HepG2 (cell line): ENCODE data around the gene ECEL1. TPM values are rescaled to one million over a fixed set of nuclear protein-coding genes. Genes with fewer than 3 reads are reported as not detected.

Experiments
- ATAC-seq: fragments of 200-7000 bp; cut with Tn5 transposase; 3 replicates; pipeline ENCODE4 v1.9.1; 2020; ENCODE audit warnings: mild to moderate bottlenecking, moderate library complexity
- BruUV-seq: library from RNA; stranded (reverse); fragments of 400-500 nt; replicated peaks from 2 replicates; lab custom pipeline; 2021; lab: Mats Ljungman, UMichigan
- CTCF ChIA-PET: fragments of 300-600 bp; formaldehyde crosslinking; extraction: SDS; loops from one replicate; lab custom pipeline; 2021; ENCODE audit warnings: low total read pairs, inconsistent platforms, low intra/inter-chr PET ratio; lab: Yijun Ruan, JAX
- POLR2A ChIA-PET: fragments of 350-600 bp; sonication (Branson Sonifier 250); formaldehyde crosslinking; loops from one replicate; lab custom pipeline; 2020; ENCODE audit warnings: antibody characterized with exemption, inconsistent platforms; lab: Yijun Ruan, JAX
- DNase-seq: peaks from one replicate; pipeline ENCODE4 v3.0.0-alpha.2; 2015; ENCODE audit warnings: low spot score
- FAIRE-seq: peaks from 3 replicates; lab custom pipeline; 2011; peaks lifted over from hg19 to GRCh38; lab: Jason Lieb, UNC
- H2AFZ ChIP-seq: one replicate; pipeline ENCODE4 v1.6.1; 2011; ENCODE audit warnings: low read length, inconsistent platforms
- H3K27ac ChIP-seq: fragments of 300-600 bp; 3 replicates; pipeline ENCODE4 v1.8.0; 2011; ENCODE audit warnings: mixed run types, mild to moderate bottlenecking, mixed read lengths, low read length, inconsistent platforms; ENCODE audit not compliant: insufficient read depth; ENCODE audit errors: extremely low read length
- H3K27me3 ChIP-seq, 2 experiments: fragments of 200-600 bp in 1 of 2; 2 replicates in 1 of 2; 3 replicates in 1 of 2; pipeline versions ENCODE4 v1.6.0 to v1.8.0; 2011; ENCODE audit warnings: low read length in 2 of 2, mild to moderate bottlenecking in 2 of 2, moderate library complexity in 2 of 2, inconsistent platforms in 1 of 2; ENCODE audit not compliant: insufficient read depth in 2 of 2, control insufficient read depth in 1 of 2
- H3K36me3 ChIP-seq, 2 experiments: fragments of 200-600 bp in 1 of 2; replicated peaks in 1 of 2; 2 replicates in 1 of 2; 3 replicates in 1 of 2; pipeline versions ENCODE4 v1.5.1 to v1.8.0; 2011; ENCODE audit warnings: low read length in 2 of 2, inconsistent platforms in 1 of 2; ENCODE audit not compliant: insufficient read depth in 2 of 2, control insufficient read depth in 1 of 2
- H3K4me1 ChIP-seq: 2 replicates; pipeline ENCODE4 v1.5.1; 2012; ENCODE audit warnings: low read length, inconsistent platforms; ENCODE audit not compliant: insufficient read depth
- H3K4me2 ChIP-seq: 2 replicates; pipeline ENCODE4 v1.6.0; 2011; ENCODE audit warnings: low read depth, low read length, inconsistent platforms
- H3K4me3 ChIP-seq, 3 experiments: fragments of 200-600 bp in 1 of 3; sonication (generic), shearing (Covaris generic) in 1 of 3; replicated peaks in 1 of 3; 2 replicates each; pipeline ENCODE4 v1.5.1; 2011 to 2016; ENCODE audit warnings: low read length in 3 of 3, inconsistent platforms in 2 of 3, low read depth in 2 of 3, mild to moderate bottlenecking in 2 of 3, control low read depth in 1 of 3, mixed read lengths in 1 of 3; ENCODE audit not compliant: insufficient read depth in 1 of 3
- H3K79me2 ChIP-seq: one replicate; pipeline ENCODE4 v1.6.1; 2011; ENCODE audit warnings: low read length, inconsistent platforms; ENCODE audit not compliant: insufficient read depth
- H3K9ac ChIP-seq: 2 replicates; pipeline ENCODE4 v1.6.0; 2011; ENCODE audit warnings: mild to moderate bottlenecking, low read depth, low read length, inconsistent platforms; ENCODE audit not compliant: insufficient read depth
- H3K9me3 ChIP-seq: 2 replicates; pipeline ENCODE4 v1.5.1; 2012; ENCODE audit warnings: mild to moderate bottlenecking, low read length
- H4K20me1 ChIP-seq: 2 replicates; pipeline ENCODE4 v1.6.0; 2011; ENCODE audit warnings: inconsistent platforms, mild to moderate bottlenecking, low read length, moderate library complexity; ENCODE audit not compliant: insufficient read depth
- ATF4 ChIP-seq, 2 experiments: fragments of 450-650 bp in 1 of 2; sonication (generic) in 1 of 2; formaldehyde crosslinking; IDR thresholded peaks; 2 replicates each; pipeline versions ENCODE4 v1.5.0 to v1.8.0; 2020 to 2022; ENCODE audit warnings: mild to moderate bottlenecking in 1 of 2, missing genetic modification reagents in 1 of 2
- FUBP1 ChIP-seq: sonication (generic); formaldehyde crosslinking; IDR thresholded peaks from 2 replicates; pipeline ENCODE4 v1.5.1; 2020; ENCODE audit warnings: missing genetic modification reagents, mild to moderate bottlenecking, borderline replicate concordance
- MTF1 ChIP-seq: sonication (generic); formaldehyde crosslinking; IDR thresholded peaks from 2 replicates; pipeline ENCODE4 v1.5.0; 2020; ENCODE audit warnings: missing genetic modification reagents
- SP140L ChIP-seq: sonication (generic); formaldehyde crosslinking; IDR thresholded peaks from 2 replicates; pipeline ENCODE4 v1.4.0; 2020; ENCODE audit warnings: missing genetic modification reagents, borderline replicate concordance
- ZKSCAN5 ChIP-seq: sonication (generic); formaldehyde crosslinking; IDR thresholded peaks from 2 replicates; pipeline ENCODE4 v1.5.1; 2020; ENCODE audit warnings: mild to moderate bottlenecking, missing genetic modification reagents
- ZNF768 ChIP-seq: sonication (generic); formaldehyde crosslinking; IDR thresholded peaks from 2 replicates; pipeline ENCODE4 v1.4.0; 2020; ENCODE audit warnings: missing genetic modification reagents
- WGBS: methylation state at CpG from one replicate; pipeline ENCODE4 v1.1.6; 2017; ENCODE audit warnings: low lambda C conversion rate; 5-methylcytosine and 5-hydroxymethylcytosine counted together
- in situ Hi-C: cut with HindIII; loops from 2 replicates; pipeline ENCODE4 v1.10.0; 2017; ENCODE audit warnings: low pct_unique_long_range_greater_than_20kb; ENCODE audit not compliant: extremely low pct_ligation_motif_present
- intact Hi-C: fragments of 100-400 bp; cut with micrococcal nuclease; formaldehyde crosslinking; loops from one replicate; pipeline ENCODE4 v1.10.0; 2022; ENCODE audit not compliant: unreplicated experiment
- polyA plus RNA-seq, 8 experiments: library from polyadenylated mRNA; depleted of rRNA in 3 of 8; stranded (reverse) in 7 of 8; unstranded in 1 of 8; fragments of >200 nt; fragmentation: Illumina TruSeq in 4 of 8; extraction: Trizol in 4 of 8; gene quantifications; 2 replicates each; pipeline versions ENCODE4 v1.2.1 to v1.2.3, GENCODE V29; 2011 to 2016; ENCODE audit warnings: low read depth in 4 of 8, missing spikeins in 1 of 8, mixed read lengths in 1 of 8; ENCODE audit not compliant: insufficient read depth in 1 of 8
- total RNA-seq, 5 experiments: library from RNA; depleted of rRNA; stranded (reverse); fragments of >200 nt; fragmentation: Illumina TruSeq; extraction: Trizol; gene quantifications; 2 replicates each; pipeline ENCODE4 v1.2.3, GENCODE V29; 2016; ENCODE audit warnings: low read depth in 1 of 5

ECEL1 gene
- total and polyA plus RNA-seq, 2 of the 13 experiments (the other 11 are each of a cell fraction or from before 2014, with no cell fraction given) = not detected

- peaks cover 3% of the 10 kb centered on the region; the same call in 1 of the 2 replicates for H3K9me3 ChIP-seq
- 59% methylated on average over 18 of the region's 18 CpGs for WGBS
- H4K20me1 ChIP-seq = no peaks in the 10 kb centered on the region
- no peak overlapping the region for H2AFZ ChIP-seq
- H3K9ac ChIP-seq = no peak overlapping the region
- FAIRE-seq (no peak), DNase-seq (no peak), ATAC-seq (no peak)
- no peaks in the 10 kb centered on the region for H3K4me1 ChIP-seq
- ChIA-PET CTCF (interaction anchor here (0.8 kb wide), 1 partner anchor 23 kb away, joined by 3 read pairs; no protein-coding TSS in a partner anchor), POLR2A (no interaction called here)
- H3K27ac ChIP-seq = no peak overlapping the region
- no peaks in the 10 kb centered on the region for H3K36me3 ChIP-seq
- in situ Hi-C loops (no loop called here), intact Hi-C loops (no loop called here)
- no peak overlapping the region for H3K4me2 ChIP-seq
- BruUV-seq = no TSS peak
- H3K4me3 ChIP-seq = no peak overlapping the region
- peaks cover 2 to 33% of the 10 kb centered on the region in 2 experiments; a peak in 3 of 5 replicates for H3K27me3 ChIP-seq
- H3K79me2 ChIP-seq = no peaks in the 10 kb centered on the region
- TF ChIP-seq ATF4 (CRISPR knock-in tag; IDR thresholded peaks at IDR 0.05) = peak in 1 of 2 experiments; percentile 64; a peak in 2 of 4 replicates
- TF ChIP-seq ZKSCAN5 (CRISPR knock-in tag) = no peak
Observed at GRCh38 chr2:232463701-232464543, 23.7 kb downstream of the ECEL1 start.

- 0 out of 2 replicates have a peak, but pooled peaks have one; percentile 28 for TF ChIP-seq ZNF768 (CRISPR knock-in tag)
- no peak for TF ChIP-seq SP140L (CRISPR knock-in tag)
- no peak for TF ChIP-seq MTF1 (CRISPR knock-in tag)
- no peak for TF ChIP-seq FUBP1 (CRISPR knock-in tag)
- DNase-seq = no peak
- CTCF ChIA-PET = no interaction called here
- Histone ChIP-seq H4K20me1 (no peaks in the 10 kb centered on the region), H3K79me2 (no peaks in the 10 kb centered on the region), H3K9me3 (no peaks in the 10 kb centered on the region), H3K4me1 (0 out of 2 replicates have a peak, but pooled peaks cover 7% of the 10 kb centered on the region), H3K27ac (no peak overlapping the region), H3K4me2 (no peak overlapping the region), H2AFZ (no peak overlapping the region), H3K4me3 (no peak overlapping the region), H3K27me3 (peaks cover 6 to 68% of the 10 kb centered on the region in 2 experiments; a peak in 4 of 5 replicates), H3K9ac (no peak overlapping the region), H3K36me3 (no peaks in the 10 kb centered on the region)
- WGBS = 0% methylated on average over 2 of the region's 2 CpGs
- in situ Hi-C loops (no loop called here), intact Hi-C loops (no loop called here)
- BruUV-seq = no TSS peak
- ATAC-seq = no peak
- POLR2A ChIA-PET = no interaction called here
- FAIRE-seq = no peak
Observed at GRCh38 chr2:232460171-232460570, 27.5 kb downstream of the ECEL1 start.
